ENCODE data around the gene TGFB1.

GRCh38 chr19:41397086-41398049 is 43.6 kb upstream of the TGFB1 start, which contains the start of the genes BCKDHA and EXOSC5:
- TF ChIP-seq RFX5 (IDR thresholded peaks at IDR 0.05; ENCODE audit: low read length) (no peak), EZH2phosphoT487 (IDR thresholded peaks at IDR 0.05; ENCODE audit: borderline replicate concordance, low read depth) (no peak)

Data from SK-N-SH (cell line).